Measurements from ENCODE around the gene ZRANB3.

DNA sequence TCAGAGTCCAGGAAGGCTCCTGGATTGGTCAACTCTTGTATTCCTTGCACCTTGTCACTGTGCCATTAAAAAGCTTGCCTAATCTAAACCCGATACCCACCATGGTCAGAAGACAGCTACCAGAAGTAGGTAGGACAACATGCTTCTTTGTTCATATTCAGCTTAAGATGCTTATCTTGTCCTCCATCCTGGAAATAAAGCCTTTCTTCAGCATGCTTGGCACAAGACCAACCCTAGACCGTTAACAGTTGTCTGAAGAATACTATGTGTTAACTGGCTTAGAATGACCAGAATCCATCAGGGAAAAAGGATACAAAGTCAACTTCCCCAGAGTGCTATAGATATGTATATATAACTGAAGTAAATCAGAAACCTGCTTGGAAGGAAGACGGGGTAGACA lies 193.9 kb downstream of the ZRANB3 start:
- TF ChIP-seq, protein P1, sequence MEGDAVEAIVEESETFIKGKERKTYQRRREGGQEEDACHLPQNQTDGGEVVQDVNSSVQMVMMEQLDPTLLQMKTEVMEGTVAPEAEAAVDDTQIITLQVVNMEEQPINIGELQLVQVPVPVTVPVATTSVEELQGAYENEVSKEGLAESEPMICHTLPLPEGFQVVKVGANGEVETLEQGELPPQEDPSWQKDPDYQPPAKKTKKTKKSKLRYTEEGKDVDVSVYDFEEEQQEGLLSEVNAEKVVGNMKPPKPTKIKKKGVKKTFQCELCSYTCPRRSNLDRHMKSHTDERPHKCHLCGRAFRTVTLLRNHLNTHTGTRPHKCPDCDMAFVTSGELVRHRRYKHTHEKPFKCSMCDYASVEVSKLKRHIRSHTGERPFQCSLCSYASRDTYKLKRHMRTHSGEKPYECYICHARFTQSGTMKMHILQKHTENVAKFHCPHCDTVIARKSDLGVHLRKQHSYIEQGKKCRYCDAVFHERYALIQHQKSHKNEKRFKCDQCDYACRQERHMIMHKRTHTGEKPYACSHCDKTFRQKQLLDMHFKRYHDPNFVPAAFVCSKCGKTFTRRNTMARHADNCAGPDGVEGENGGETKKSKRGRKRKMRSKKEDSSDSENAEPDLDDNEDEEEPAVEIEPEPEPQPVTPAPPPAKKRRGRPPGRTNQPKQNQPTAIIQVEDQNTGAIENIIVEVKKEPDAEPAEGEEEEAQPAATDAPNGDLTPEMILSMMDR (IDR thresholded peaks at IDR 0.05; ENCODE audit: low read depth, low read length): no peak
- TF ChIP-seq EZH2phosphoT487 (IDR thresholded peaks at IDR 0.05; ENCODE audit: low read depth): no peak

Data from OCI-LY3 (cell line).